HEK293 (cell line): Measurements from ENCODE around the gene ANXA10.

ENCODE experiments used
- CTCF ChIA-PET: fragments of 350-600 bp; formaldehyde crosslinking; extraction: SDS; loops from one replicate; lab custom pipeline; 2021; ENCODE audit warnings: antibody characterized with exemption; lab: Yijun Ruan, JAX
- POLR2A ChIA-PET: fragments of 300-600 bp; formaldehyde crosslinking; extraction: SDS; loops from one replicate; lab custom pipeline; 2020; ENCODE audit warnings: antibody characterized with exemption, inconsistent platforms; lab: Yijun Ruan, JAX
- H3K27ac ChIP-seq: fragments of 200-500 bp; sonication (Bioruptor generic); 2 replicates; pipeline ENCODE4 v1.5.1; 2014; ENCODE audit warnings: low read depth, low read length, control low read depth, inconsistent platforms; ENCODE audit errors: extremely low read depth
- H3K36me3 ChIP-seq, 2 experiments: fragments of 200-500 bp in 1 of 2; sonication (Bioruptor generic) in 1 of 2; 1 replicate in 1 of 2; 2 replicates in 1 of 2; pipeline ENCODE4 v1.5.1; 2014 to 2017; ENCODE audit warnings: inconsistent platforms in 2 of 2, low read length in 2 of 2; ENCODE audit not compliant: control insufficient read depth in 2 of 2, insufficient read depth in 1 of 2
- H3K4me1 ChIP-seq: fragments of 200-500 bp; sonication (Bioruptor generic); 2 replicates; pipeline ENCODE4 v1.5.1; 2014; ENCODE audit warnings: mild to moderate bottlenecking, low read length, inconsistent platforms; ENCODE audit not compliant: control insufficient read depth, insufficient read depth
- H3K4me3 ChIP-seq: 2 replicates; pipeline ENCODE4 v1.5.1; 2011; ENCODE audit warnings: low read depth, mild to moderate bottlenecking, control low read depth, low read length, moderate library complexity
- H3K9me3 ChIP-seq: fragments of 200-500 bp; sonication (Bioruptor generic); 2 replicates; pipeline ENCODE4 v1.5.1; 2014; ENCODE audit warnings: low read depth, low read length, inconsistent platforms; ENCODE audit not compliant: control insufficient read depth, insufficient read depth
- AEBP2 ChIP-seq: fragments of 450-650 bp; formaldehyde crosslinking; IDR thresholded peaks from 2 replicates; pipeline ENCODE4 v1.5.1; 2016; ENCODE audit warnings: missing biosample characterization, missing genetic modification characterization, borderline replicate concordance
- HOXA7 ChIP-seq: sonication (generic); formaldehyde crosslinking; IDR thresholded peaks from 2 replicates; pipeline ENCODE4 v1.8.1; 2022; ENCODE audit warnings: missing genetic modification reagents, borderline replicate concordance
- PATZ1 ChIP-seq: fragments of 450-650 bp; formaldehyde crosslinking; IDR thresholded peaks from 2 replicates; pipeline ENCODE4 v1.5.1; 2016; ENCODE audit warnings: missing biosample characterization, missing genetic modification characterization
- SETDB1 ChIP-seq: IDR thresholded peaks from one replicate; pipeline ENCODE4 v1.6.1; 2017; ENCODE audit warnings: mild to moderate bottlenecking, low read length, moderate library complexity, mixed read lengths; ENCODE audit not compliant: insufficient read length
- TRIM28 ChIP-seq: IDR thresholded peaks from 2 replicates; pipeline ENCODE4 v1.6.1; 2011; ENCODE audit warnings: low read length, control low read depth, borderline replicate concordance
- ZBTB49 ChIP-seq: fragments of 450-650 bp; formaldehyde crosslinking; IDR thresholded peaks from 2 replicates; pipeline ENCODE4 v1.5.1; 2016; ENCODE audit warnings: missing biosample characterization, missing genetic modification characterization, low read depth
- ZBTB8A ChIP-seq: fragments of 450-650 bp; formaldehyde crosslinking; IDR thresholded peaks from 2 replicates; pipeline ENCODE4 v1.5.1; 2016; ENCODE audit warnings: missing biosample characterization, missing genetic modification characterization
- ZFP3 ChIP-seq: fragments of 450-650 bp; formaldehyde crosslinking; IDR thresholded peaks from 2 replicates; pipeline ENCODE4 v1.5.1; 2016; ENCODE audit warnings: low read depth, missing biosample characterization, missing genetic modification characterization
- ZNF121 ChIP-seq: fragments of 450-650 bp; formaldehyde crosslinking; IDR thresholded peaks from 2 replicates; pipeline ENCODE4 v1.5.1; 2016; ENCODE audit warnings: missing biosample characterization, missing genetic modification characterization
- ZNF140 ChIP-seq: fragments of 450-650 bp; formaldehyde crosslinking; IDR thresholded peaks from 2 replicates; pipeline ENCODE4 v1.5.1; 2016; ENCODE audit warnings: missing biosample characterization, missing genetic modification characterization
- ZNF214 ChIP-seq: fragments of 450-650 bp; formaldehyde crosslinking; IDR thresholded peaks from 2 replicates; pipeline ENCODE4 v1.5.1; 2017; ENCODE audit warnings: missing biosample characterization, mild to moderate bottlenecking, missing genetic modification characterization, borderline replicate concordance
- ZNF221 ChIP-seq: fragments of 450-650 bp; formaldehyde crosslinking; IDR thresholded peaks from 2 replicates; pipeline ENCODE4 v1.5.1; 2017; ENCODE audit warnings: missing biosample characterization, missing genetic modification characterization, borderline replicate concordance
- ZNF24 ChIP-seq: fragments of 450-650 bp; formaldehyde crosslinking; IDR thresholded peaks from 2 replicates; pipeline ENCODE4 v1.5.1; 2016; ENCODE audit warnings: missing biosample characterization, missing genetic modification characterization
- ZNF341 ChIP-seq: fragments of 450-650 bp; formaldehyde crosslinking; IDR thresholded peaks from 2 replicates; pipeline ENCODE4; 2016; ENCODE audit warnings: low read depth, missing biosample characterization, missing genetic modification characterization
- ZNF48 ChIP-seq: fragments of 450-650 bp; formaldehyde crosslinking; IDR thresholded peaks from 2 replicates; pipeline ENCODE4 v1.5.1; 2016; ENCODE audit warnings: missing biosample characterization, missing genetic modification characterization
- ZNF596 ChIP-seq: fragments of 450-650 bp; IDR thresholded peaks from 2 replicates; pipeline ENCODE4 v1.5.0; 2018; ENCODE audit warnings: missing biosample characterization, mild to moderate bottlenecking, missing genetic modification characterization, moderate library complexity
- ZNF600 ChIP-seq: fragments of 450-650 bp; formaldehyde crosslinking; IDR thresholded peaks from 2 replicates; pipeline ENCODE4 v1.5.1; 2016; ENCODE audit warnings: missing biosample characterization, missing genetic modification characterization
- ZNF626 ChIP-seq: fragments of 450-650 bp; sonication (Bioruptor Pico); formaldehyde crosslinking; IDR thresholded peaks from 2 replicates; pipeline ENCODE4 v1.5.1; 2018; ENCODE audit warnings: missing biosample characterization, missing genetic modification characterization, inconsistent platforms
- ZNF660 ChIP-seq: fragments of 450-650 bp; IDR thresholded peaks from 2 replicates; pipeline ENCODE4 v1.5.1; 2018; ENCODE audit warnings: missing biosample characterization, mild to moderate bottlenecking, missing genetic modification characterization
- TF ChIP-seq, protein P1 (sequence below): fragments of 450-650 bp; formaldehyde crosslinking; conservative IDR thresholded peaks from 2 replicates; pipeline ENCODE4 v1.5.1; 2016; ENCODE audit warnings: low read depth, missing biosample characterization, missing genetic modification characterization
- TF ChIP-seq, protein P2 (sequence below): fragments of 450-650 bp; formaldehyde crosslinking; optimal IDR thresholded peaks from 2 replicates; pipeline ENCODE3; 2016; ENCODE audit warnings: missing biosample characterization, mild to moderate bottlenecking, missing genetic modification characterization

Gene ANXA10

GRCh38 chr4:168057412-168057811 is 34.9 kb upstream of the ANXA10 start:
- CTCF ChIA-PET: no interaction called here
- no peak overlapping the region for H3K27ac ChIP-seq
- TF ChIP-seq HOXA7 (no peak), ZNF140 (tag by site-specific recombination) (no peak), ZNF24 (no peak), ZBTB8A (no peak), AEBP2 (tag by site-specific recombination) (no peak), ZFP3 (tag by site-specific recombination) (no peak), SETDB1 (no peak)
- TF ChIP-seq, protein P1, sequence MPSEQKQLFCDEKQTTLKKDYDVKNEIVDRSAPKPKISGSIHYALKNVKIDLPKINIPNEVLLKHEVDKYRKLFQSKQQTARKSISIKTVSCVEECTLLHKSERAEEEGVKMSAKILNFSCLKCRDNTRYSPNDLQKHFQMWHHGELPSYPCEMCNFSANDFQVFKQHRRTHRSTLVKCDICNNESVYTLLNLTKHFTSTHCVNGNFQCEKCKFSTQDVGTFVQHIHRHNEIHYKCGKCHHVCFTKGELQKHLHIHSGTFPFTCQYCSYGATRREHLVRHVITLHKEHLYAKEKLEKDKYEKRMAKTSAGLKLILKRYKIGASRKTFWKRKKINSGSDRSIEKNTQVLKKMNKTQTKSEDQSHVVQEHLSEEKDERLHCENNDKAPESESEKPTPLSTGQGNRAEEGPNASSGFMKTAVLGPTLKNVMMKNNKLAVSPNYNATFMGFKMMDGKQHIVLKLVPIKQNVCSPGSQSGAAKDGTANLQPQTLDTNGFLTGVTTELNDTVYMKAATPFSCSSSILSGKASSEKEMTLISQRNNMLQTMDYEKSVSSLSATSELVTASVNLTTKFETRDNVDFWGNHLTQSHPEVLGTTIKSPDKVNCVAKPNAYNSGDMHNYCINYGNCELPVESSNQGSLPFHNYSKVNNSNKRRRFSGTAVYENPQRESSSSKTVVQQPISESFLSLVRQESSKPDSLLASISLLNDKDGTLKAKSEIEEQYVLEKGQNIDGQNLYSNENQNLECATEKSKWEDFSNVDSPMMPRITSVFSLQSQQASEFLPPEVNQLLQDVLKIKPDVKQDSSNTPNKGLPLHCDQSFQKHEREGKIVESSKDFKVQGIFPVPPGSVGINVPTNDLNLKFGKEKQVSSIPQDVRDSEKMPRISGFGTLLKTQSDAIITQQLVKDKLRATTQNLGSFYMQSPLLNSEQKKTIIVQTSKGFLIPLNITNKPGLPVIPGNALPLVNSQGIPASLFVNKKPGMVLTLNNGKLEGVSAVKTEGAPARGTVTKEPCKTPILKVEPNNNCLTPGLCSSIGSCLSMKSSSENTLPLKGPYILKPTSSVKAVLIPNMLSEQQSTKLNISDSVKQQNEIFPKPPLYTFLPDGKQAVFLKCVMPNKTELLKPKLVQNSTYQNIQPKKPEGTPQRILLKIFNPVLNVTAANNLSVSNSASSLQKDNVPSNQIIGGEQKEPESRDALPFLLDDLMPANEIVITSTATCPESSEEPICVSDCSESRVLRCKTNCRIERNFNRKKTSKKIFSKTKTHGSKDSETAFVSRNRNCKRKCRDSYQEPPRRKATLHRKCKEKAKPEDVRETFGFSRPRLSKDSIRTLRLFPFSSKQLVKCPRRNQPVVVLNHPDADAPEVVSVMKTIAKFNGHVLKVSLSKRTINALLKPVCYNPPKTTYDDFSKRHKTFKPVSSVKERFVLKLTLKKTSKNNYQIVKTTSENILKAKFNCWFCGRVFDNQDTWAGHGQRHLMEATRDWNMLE (tag by site-specific recombination): no peak
- POLR2A ChIA-PET: no interaction called here
- H3K4me1 ChIP-seq: no peaks in the 10 kb centered on the region
- no peaks in the 10 kb centered on the region for H3K36me3 ChIP-seq
- H3K4me3 ChIP-seq: no peak overlapping the region
- H3K9me3 ChIP-seq: no peaks in the 10 kb centered on the region

DNA sequence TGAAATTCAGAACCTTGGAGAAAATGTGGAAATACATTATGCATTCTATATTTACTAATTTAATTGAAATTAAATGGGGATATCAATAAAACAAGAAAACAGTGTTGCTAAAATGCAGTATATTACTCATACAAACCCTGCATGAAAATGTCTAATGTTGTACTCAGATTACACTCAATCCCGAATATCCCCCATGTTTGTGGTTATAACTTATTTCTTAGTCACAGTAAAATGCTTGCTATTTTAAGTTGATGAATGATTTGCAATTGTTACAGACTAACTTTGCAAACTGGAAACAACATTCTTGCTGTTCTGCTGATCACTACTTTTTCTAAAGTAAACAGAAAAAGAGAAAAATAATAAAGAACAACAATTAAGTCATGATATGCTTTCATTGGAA is 33.1 kb upstream of the ANXA10 start:
- Histone ChIP-seq H3K27ac (no peak overlapping the region), H3K4me3 (no peak overlapping the region), H3K36me3 (no peaks in the 10 kb centered on the region), H3K9me3 (no peaks in the 10 kb centered on the region), H3K4me1 (no peaks in the 10 kb centered on the region)
- ChIA-PET CTCF (no interaction called here), POLR2A (no interaction called here)
- TF ChIP-seq ZNF626 (tag by site-specific recombination) (no peak), ZNF600 (tag by site-specific recombination) (no peak), TRIM28 (no peak), ZNF214 (tag by site-specific recombination) (no peak), ZNF221 (tag by site-specific recombination) (no peak), ZNF596 (tag by site-specific recombination) (no peak), ZNF121 (no peak), PATZ1 (tag by site-specific recombination) (no peak), ZNF341 (no peak), ZNF660 (tag by site-specific recombination) (no peak), ZBTB49 (tag by site-specific recombination) (no peak), ZNF48 (tag by site-specific recombination) (no peak)
- TF ChIP-seq, protein P2, sequence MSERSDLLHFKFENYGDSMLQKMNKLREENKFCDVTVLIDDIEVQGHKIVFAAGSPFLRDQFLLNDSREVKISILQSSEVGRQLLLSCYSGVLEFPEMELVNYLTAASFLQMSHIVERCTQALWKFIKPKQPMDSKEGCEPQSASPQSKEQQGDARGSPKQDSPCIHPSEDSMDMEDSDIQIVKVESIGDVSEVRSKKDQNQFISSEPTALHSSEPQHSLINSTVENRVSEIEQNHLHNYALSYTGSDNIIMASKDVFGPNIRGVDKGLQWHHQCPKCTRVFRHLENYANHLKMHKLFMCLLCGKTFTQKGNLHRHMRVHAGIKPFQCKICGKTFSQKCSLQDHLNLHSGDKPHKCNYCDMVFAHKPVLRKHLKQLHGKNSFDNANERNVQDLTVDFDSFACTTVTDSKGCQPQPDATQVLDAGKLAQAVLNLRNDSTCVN (tag by site-specific recombination): no peak
